T-cell (primary cell): ENCODE data around the gene CPSF2. TPM values are rescaled to one million over a fixed set of nuclear protein-coding genes. Genes with fewer than 3 reads are reported as not detected.

Experiments used
- ATAC-seq, 4 experiments: fragments of 200-7000 bp in 3 of 4; fragments of 150-1000 bp in 1 of 4; cut with Tn5 transposase; replicated peaks in 1 of 4; 1 replicate in 3 of 4; 2 replicates in 1 of 4; pipeline ENCODE4 v1.10.0; 2021; ENCODE audit warnings: moderate library complexity in 3 of 4, mild to moderate bottlenecking in 2 of 4, moderate number of reproducible peaks in 1 of 4
- CTCF ChIA-PET, 2 donors: fragments of 300-600 bp; sonication (Branson Sonifier 250); formaldehyde crosslinking; loops; one replicate each; lab custom pipeline; 2022; ENCODE audit warnings: antibody characterized with exemption in 2 of 2; lab: Charles Lee
- POLR2A ChIA-PET, 2 donors: fragments of 300-600 bp; sonication (Branson Sonifier 250); formaldehyde crosslinking; loops; one replicate each; lab custom pipeline; 2022; ENCODE audit warnings: antibody characterized with exemption in 2 of 2; lab: Charles Lee
- DNase-seq, 35 experiments: peaks; one replicate each; pipeline versions ENCODE4 v3.0.0 to v3.0.0-alpha.2; 2013 to 2023
- H3K27ac ChIP-seq: one replicate; pipeline ENCODE4 v1.5.1; 2013; ENCODE audit warnings: low read length
- H3K27me3 ChIP-seq, 2 experiments: replicated peaks in 1 of 2; 1 replicate in 1 of 2; 2 replicates in 1 of 2; pipeline versions ENCODE4 v1.6.1 to v1.7.0; 2013; ENCODE audit warnings: low read length in 1 of 2, mixed read lengths in 1 of 2; ENCODE audit not compliant: control insufficient read depth in 2 of 2, insufficient read depth in 2 of 2; ENCODE audit errors: extremely low read depth in 1 of 2
- H3K36me3 ChIP-seq, 2 donors: 1 replicate in 1 of 2; 2 replicates in 1 of 2; pipeline versions ENCODE4 v1.6.1 to v1.7.0; 2013; ENCODE audit warnings: low read length in 1 of 2; ENCODE audit not compliant: control insufficient read depth in 2 of 2, insufficient read depth in 1 of 2; ENCODE audit errors: extremely low read depth in 1 of 2
- H3K4me1 ChIP-seq, 2 experiments: 1 replicate in 1 of 2; 2 replicates in 1 of 2; pipeline versions ENCODE4 v1.6.1 to v1.7.0; 2013; ENCODE audit warnings: low read length in 2 of 2, mixed read lengths in 1 of 2; ENCODE audit not compliant: insufficient read depth in 2 of 2, control insufficient read depth in 1 of 2; ENCODE audit errors: extremely low read depth in 1 of 2
- H3K4me3 ChIP-seq, 2 donors: 1 replicate in 1 of 2; 2 replicates in 1 of 2; pipeline versions ENCODE4 v1.5.1 to v1.7.0; 2013; ENCODE audit warnings: mild to moderate bottlenecking in 2 of 2, low read length in 1 of 2, moderate library complexity in 1 of 2; ENCODE audit not compliant: control insufficient read depth in 1 of 2; ENCODE audit errors: extremely low read depth in 1 of 2
- H3K9me3 ChIP-seq: 2 replicates; pipeline ENCODE4 v1.7.0; 2013
- H3K27ac Mint-ChIP-seq, 2 donors: one replicate each; pipeline ENCODE4 v1.8.0; 2020 to 2021; ENCODE audit warnings: mild to moderate bottlenecking in 2 of 2, mixed read lengths in 2 of 2
- H3K27me3 Mint-ChIP-seq, 2 donors: one replicate each; pipeline ENCODE4 v1.8.0; 2021 to 2022; ENCODE audit warnings: mixed read lengths in 2 of 2
- H3K36me3 Mint-ChIP-seq: one replicate; pipeline ENCODE4 v1.8.0; 2021; ENCODE audit warnings: mixed read lengths
- H3K4me1 Mint-ChIP-seq, 3 donors: one replicate each; pipeline ENCODE4 v1.8.0; 2020 to 2022; ENCODE audit warnings: mixed read lengths in 3 of 3, mild to moderate bottlenecking in 1 of 3
- H3K4me3 Mint-ChIP-seq, 3 donors: one replicate each; pipeline ENCODE4 v1.8.0; 2020 to 2022; ENCODE audit warnings: mild to moderate bottlenecking in 3 of 3, mixed read lengths in 3 of 3, moderate library complexity in 3 of 3
- H3K9me3 Mint-ChIP-seq, 3 donors: one replicate each; pipeline ENCODE4 v1.8.0; 2020 to 2022; ENCODE audit warnings: mixed read lengths in 3 of 3
- WGBS: methylation state at CpG from one replicate; pipeline ENCODE4 v1.1.5; 2013; ENCODE audit warnings: missing lambda C conversion rate; ENCODE audit not compliant: insufficient coverage; 5-methylcytosine and 5-hydroxymethylcytosine counted together
- total RNA-seq, 35 experiments: library from RNA in 6 of 35; stranded (reverse) in 6 of 35; fragments of 120-200 nt in 1 of 35; gene quantifications; one replicate each; pipeline versions ENCODE4 v1.2.1 to v1.2.4 and lab custom pipeline; 2013 to 2026

Gene CPSF2
- total RNA-seq, 5 donors from 2014 or later (not counting 1 experiment from before 2014, with no cell fraction given) = 27.6 to 57.4 (median 45.5) TPM

DNA sequence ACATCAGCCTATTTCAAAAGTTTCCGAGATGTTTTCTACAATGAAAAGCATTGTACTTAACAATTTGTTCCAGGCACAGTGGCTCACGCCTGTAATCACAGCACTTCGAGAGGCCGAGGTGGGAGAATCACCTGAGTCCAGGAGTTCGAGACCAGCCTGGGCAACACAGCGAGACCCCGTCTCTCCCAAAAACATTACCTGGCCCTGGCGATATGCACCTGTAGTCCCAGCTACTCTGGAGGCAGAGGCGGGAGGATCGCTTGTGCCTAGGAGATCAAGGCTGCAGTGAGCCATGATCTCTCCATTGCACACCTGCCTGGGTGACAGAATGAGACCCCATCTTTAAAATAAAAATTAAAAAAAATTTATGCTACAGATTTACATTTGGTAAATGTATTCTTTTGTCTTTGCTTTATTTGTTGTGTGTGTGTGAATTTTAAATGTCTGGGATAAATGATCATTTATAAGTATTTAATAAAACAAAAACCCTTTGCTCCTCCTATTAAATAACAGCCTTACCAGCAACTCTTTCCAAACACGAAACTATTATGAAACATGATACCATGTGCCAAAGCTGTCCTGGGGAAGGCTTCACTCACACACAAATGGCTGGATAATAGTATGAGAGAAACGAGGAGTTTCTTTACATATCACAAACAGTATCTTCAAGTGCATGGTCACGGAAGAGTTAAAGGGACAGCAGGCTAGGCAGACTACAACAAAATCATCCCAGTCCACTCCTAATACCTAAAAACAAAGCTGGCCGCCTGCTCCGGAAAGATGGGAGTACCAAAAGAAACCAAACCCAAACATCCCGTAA, 16.5 kb upstream of the CPSF2 start:
- peaks cover 58 to 63% (median 60%) of the 10 kb centered on the region in 3 donors for H3K4me1 Mint-ChIP-seq
- H3K36me3 Mint-ChIP-seq = no peaks in the 10 kb centered on the region
- DNase-seq (no peak), ATAC-seq (no peak)
- peak overlapping the region; percentile 90 to 99 (median 96) for H3K4me3 Mint-ChIP-seq
- CTCF ChIA-PET = interaction anchor here in 1 of 2 donors (0.6 to 4.2 kb wide), 4 partner anchors 10 to 126 kb away, joined by 3 to 125 read pairs (median 10); partner anchors contain the start of genes CPSF2 and NDUFB1
- no peaks in the 10 kb centered on the region for H3K9me3 Mint-ChIP-seq
- peak overlapping the region; percentile 93 for H3K27ac Mint-ChIP-seq
- POLR2A ChIA-PET = interaction anchor here (0.6 to 1.2 kb wide), 3 partner anchors 65 to 1723 kb away, joined by 4 to 10 read pairs (median 5); partner anchors contain the start of gene TRIP11 (in 1 of the 2)
- peaks cover 14 to 29% of the 10 kb centered on the region in 2 experiments for H3K4me1 ChIP-seq
- H3K36me3 ChIP-seq = no peaks in the 10 kb centered on the region
- no peaks in the 10 kb centered on the region for H3K27me3 ChIP-seq
- H3K4me3 ChIP-seq = peak overlapping the region; percentile 83 to 90
- WGBS = 66% methylated on average over 12 of the region's 16 CpGs
- H3K27ac ChIP-seq = peak overlapping the region; percentile 47
- no peaks in the 10 kb centered on the region for H3K27me3 Mint-ChIP-seq
- no peaks in the 10 kb centered on the region for H3K9me3 ChIP-seq

GRCh38 chr14:92105893-92106142, 16.0 kb upstream of the CPSF2 start:
- Histone ChIP-seq H3K4me1 (peaks cover 14 to 29% of the 10 kb centered on the region in 2 experiments), H3K36me3 (no peaks in the 10 kb centered on the region), H3K9me3 (no peaks in the 10 kb centered on the region), H3K27me3 (no peaks in the 10 kb centered on the region), H3K4me3 (peak overlapping the region; percentile 83 to 90), H3K27ac (peak overlapping the region; percentile 47)
- no peaks in the 10 kb centered on the region for H3K27me3 Mint-ChIP-seq
- H3K4me1 Mint-ChIP-seq = peaks cover 55 to 61% (median 57%) of the 10 kb centered on the region in 3 donors
- DNase-seq = peak in 1 of 35 experiments; percentile 47
- H3K36me3 Mint-ChIP-seq = no peaks in the 10 kb centered on the region
- H3K27ac Mint-ChIP-seq = peak overlapping the region; percentile 93
- ChIA-PET CTCF (interaction anchor here in 1 of 2 donors (0.6 to 4.2 kb wide), 9 partner anchors 9 to 126 kb away, joined by 3 to 125 read pairs (median 4); partner anchors contain the start of genes CPSF2, NDUFB1 and TRIP11), POLR2A (interaction anchor here (0.6 to 1.5 kb wide), 4 partner anchors 16 to 1723 kb away, joined by 4 to 14 read pairs (median 8); partner anchors contain the start of genes CPSF2 (in 1 of the 2), NDUFB1 (in 1 of the 2) and TRIP11 (in 1 of the 2))
- ATAC-seq = no peak
- peak overlapping the region; percentile 90 to 99 (median 96) for H3K4me3 Mint-ChIP-seq
- no peaks in the 10 kb centered on the region for H3K9me3 Mint-ChIP-seq
- WGBS = 0% methylated on average over 10 of the region's 10 CpGs

- no peaks in the 10 kb centered on the region for H3K27me3 Mint-ChIP-seq
- H3K27me3 ChIP-seq = no peaks in the 10 kb centered on the region
- peak within 1 kb of the TSS; percentile 93 for H3K27ac Mint-ChIP-seq
- WGBS = 0% methylated on average over 46 of the region's 66 CpGs
- H3K9me3 Mint-ChIP-seq = no peaks in the 10 kb centered on the region
- no peaks in the 10 kb centered on the region for H3K9me3 ChIP-seq
- peaks cover 55 to 61% (median 56%) of the 10 kb centered on the region in 3 donors for H3K4me1 Mint-ChIP-seq
- H3K4me3 ChIP-seq = peak within 1 kb of the TSS; percentile 83 to 90
- H3K4me3 Mint-ChIP-seq = peak within 1 kb of the TSS; percentile 90 to 99 (median 96)
- H3K4me1 ChIP-seq = peaks cover 14 to 29% of the 10 kb centered on the region in 2 experiments
- ATAC-seq (peak; percentile 92 to 94 (median 94)), DNase-seq (peak; percentile 82 to 98 (median 94))
- ChIA-PET POLR2A (interaction anchor here (0.6 to 1.5 kb wide), 5 partner anchors 15 to 1724 kb away, joined by 4 to 14 read pairs (median 5); partner anchors contain the start of genes CPSF2 (in 1 of the 2), NDUFB1 (in 1 of the 2) and TRIP11 (in 1 of the 2)), CTCF (interaction anchor here (0.5 to 4.2 kb wide), 15 partner anchors 9 to 576 kb away, joined by 3 to 125 read pairs (median 4); partner anchors contain the start of genes CPSF2 (in 1 of the 2), NDUFB1 (in 1 of the 2) and TRIP11 (in 1 of the 2))
- H3K36me3 Mint-ChIP-seq = no peaks in the 10 kb centered on the region
- H3K27ac ChIP-seq = peak within 1 kb of the TSS; percentile 47
- no peaks in the 10 kb centered on the region for H3K36me3 ChIP-seq
Observed at GRCh38 chr14:92106143-92106926, 15.4 kb upstream of the CPSF2 start, which contains the start of gene ATXN3. ATXN3 (minus strand) TSS chr14:92106582; CDS start chr14:92106552, 30 bp downstream.

- peaks cover 14 to 26% of the 10 kb centered on the region in 2 experiments for H3K4me1 ChIP-seq
- no peaks in the 10 kb centered on the region for H3K36me3 ChIP-seq
- Mint-ChIP-seq H3K4me3 (peak overlapping the region; percentile 44 to 90 (median 60)), H3K36me3 (no peaks in the 10 kb centered on the region), H3K27ac (peak overlapping the region; percentile 4 to 29), H3K27me3 (no peaks in the 10 kb centered on the region), H3K4me1 (peaks cover 38 to 43% (median 40%) of the 10 kb centered on the region in 3 donors), H3K9me3 (no peaks in the 10 kb centered on the region)
- ATAC-seq = no peak
- H3K9me3 ChIP-seq = no peaks in the 10 kb centered on the region
- H3K27ac ChIP-seq = no peak overlapping the region
- no peak overlapping the region for H3K4me3 ChIP-seq
- WGBS = 13% methylated on average over 3 of the region's 11 CpGs
- CTCF ChIA-PET = interaction anchor here (0.5 to 4.2 kb wide), 3 partner anchors 11 to 217 kb away, joined by 3 to 125 read pairs (median 4); partner anchors contain the start of genes CPSF2 (in 1 of the 2) and NDUFB1 (in 1 of the 2)
- POLR2A ChIA-PET = interaction anchor here (0.6 kb wide), 2 partner anchors 9 to 123 kb away, joined by 3 to 4 read pairs; no protein-coding TSS in a partner anchor
- peak in 8 of 35 experiments; percentile 7 to 57 (median 13) for DNase-seq
- no peaks in the 10 kb centered on the region for H3K27me3 ChIP-seq
Observed at GRCh38 chr14:92108345-92109254, 13.2 kb upstream of the CPSF2 start.

DNA sequence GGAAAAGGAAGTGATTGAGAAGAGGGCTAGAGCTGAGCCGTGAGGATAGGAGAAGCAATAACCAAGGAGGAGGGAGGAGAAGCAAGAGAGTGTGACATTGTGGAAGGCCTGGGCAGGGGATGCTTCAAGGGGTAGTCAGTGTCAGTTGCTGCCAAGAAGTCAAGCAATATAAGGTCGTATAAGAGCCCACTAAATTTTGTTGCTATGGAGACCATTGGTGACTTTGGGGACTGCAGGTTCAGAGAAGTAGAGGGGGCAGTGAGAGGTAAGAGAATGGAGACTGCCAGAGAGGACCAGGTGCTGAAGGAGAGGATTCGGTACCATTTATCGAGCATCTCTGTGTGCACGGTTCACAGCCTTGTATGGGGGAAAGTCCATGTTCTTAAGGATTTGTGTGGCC, 12.3 kb upstream of the CPSF2 start:
- 94% methylated on average over 5 of the region's 5 CpGs for WGBS
- H3K27ac Mint-ChIP-seq = peak overlapping the region in 1 of 2 donors; percentile 75

More for the DNA sequence above, 12.3 kb upstream of the CPSF2 start:
- H3K4me3 ChIP-seq = no peak overlapping the region
- no peaks in the 10 kb centered on the region for H3K27me3 ChIP-seq
- CTCF ChIA-PET = interaction anchor here in 1 of 2 donors (0.5 to 4.2 kb wide), 3 partner anchors 10 to 727 kb away, joined by 3 to 125 read pairs (median 3); partner anchors contain the start of genes CPSF2 and NDUFB1
- POLR2A ChIA-PET = interaction anchor here in 1 of 2 donors (0.7 kb wide), 1 partner anchor 401 kb away, joined by 3 read pairs; no protein-coding TSS in a partner anchor
- H3K9me3 Mint-ChIP-seq = no peaks in the 10 kb centered on the region
- H3K4me1 ChIP-seq = peaks cover 12 to 26% of the 10 kb centered on the region in 2 experiments
- H3K36me3 Mint-ChIP-seq = no peaks in the 10 kb centered on the region
- H3K4me3 Mint-ChIP-seq = no peak overlapping the region
- H3K36me3 ChIP-seq = no peaks in the 10 kb centered on the region
- DNase-seq (no peak), ATAC-seq (no peak)
- H3K4me1 Mint-ChIP-seq = peaks cover 31 to 38% (median 36%) of the 10 kb centered on the region in 3 donors
- no peaks in the 10 kb centered on the region for H3K9me3 ChIP-seq
- H3K27me3 Mint-ChIP-seq = no peaks in the 10 kb centered on the region
- H3K27ac ChIP-seq = no peak overlapping the region
